NCI-H345 treated with DMSO at 0.1 percent for 48 hours (cell line): ENCODE measurements around the gene PDHX.
A peak's percentile ranks its signal among the peaks of the same experiment; 100 is the strongest.
"Not testable (repeated sequence)": the region's sequence is repeated elsewhere in the genome, so short reads cannot be mapped to it uniquely, and the experiment has no call there.

ENCODE experiments used
- DNase-seq: peaks from one replicate; lab custom pipeline; 2025; ENCODE audit not compliant: unreplicated experiment; lab: John Stamatoyannopoulos, UW

Gene PDHX

GRCh38 chr11:34916015-34916842, at the start of gene PDHX, which contains the start of gene APIP:
Gene PDHX, plus strand, starts transcription at chr11:34916618. Its CDS starts 38 bp downstream, at chr11:34916656.
Gene APIP, minus strand, starts transcription at chr11:34916379. Its CDS starts 95 bp downstream, at chr11:34916284.
- peak; percentile 92 for DNase-seq

GRCh38 chr11:34869425-34869824, 47.0 kb upstream of the PDHX start:
- DNase-seq: no peak

GRCh38 chr11:34870548-34871196, 45.7 kb upstream of the PDHX start:
- no peak for DNase-seq

DNA sequence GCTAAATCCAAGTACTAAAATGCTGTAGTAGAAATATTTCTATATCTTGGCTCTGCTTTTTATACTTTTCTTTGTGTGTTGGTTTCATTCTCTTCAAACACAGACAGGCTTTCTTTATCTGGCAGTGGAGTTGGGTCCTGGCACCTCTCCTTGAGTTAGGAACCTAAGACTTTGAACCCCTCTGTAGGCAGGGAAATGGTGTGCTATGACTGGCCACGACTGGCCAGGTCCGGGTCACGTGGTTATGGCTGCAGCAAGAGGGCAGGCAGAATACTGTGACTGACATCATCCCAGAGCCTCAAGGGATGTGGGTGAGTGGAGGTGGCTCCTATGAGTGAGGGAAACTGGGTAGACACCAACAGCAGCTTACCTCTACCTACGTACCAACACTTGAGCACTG, 42.2 kb upstream of the PDHX start:
- DNase-seq: no peak

DNA sequence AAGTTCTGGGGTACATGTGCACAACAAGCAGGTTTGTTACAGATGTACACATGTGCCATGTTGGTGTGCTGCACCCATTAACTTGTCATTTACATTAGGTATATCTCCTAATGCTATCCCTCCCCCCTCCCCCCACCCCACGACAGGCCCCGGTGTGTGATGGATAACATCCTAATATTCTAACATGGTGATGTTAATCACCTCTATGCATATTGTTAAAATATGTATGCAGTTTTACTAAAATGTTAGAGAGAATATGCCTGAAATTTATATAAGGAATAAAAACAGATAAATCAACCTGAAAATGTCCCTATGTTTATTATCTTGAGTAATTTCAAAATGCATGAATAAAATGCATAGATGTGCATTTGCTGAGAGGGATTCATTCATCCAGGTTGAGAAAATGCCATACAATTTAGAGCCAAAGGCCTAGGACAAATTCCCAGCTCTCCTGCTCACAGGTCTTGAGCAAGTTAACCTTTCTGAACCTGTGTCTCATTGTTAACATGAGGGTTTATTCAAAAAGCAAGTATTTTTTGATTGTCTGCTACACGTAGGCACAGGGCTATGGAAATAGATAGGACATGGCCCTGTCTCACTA, 38.9 kb upstream of the PDHX start:
- DNase-seq: no peak

GRCh38 chr11:34881900-34882299, 34.5 kb upstream of the PDHX start:
- no peak for DNase-seq

GRCh38 chr11:34886609-34887008, 29.8 kb upstream of the PDHX start:
- no peak for DNase-seq

- DNase-seq: no peak
Measured at GRCh38 chr11:34887260-34887659, 29.2 kb upstream of the PDHX start.

- DNase-seq: no peak
Measured at GRCh38 chr11:34890089-34890488, 26.3 kb upstream of the PDHX start.

DNA sequence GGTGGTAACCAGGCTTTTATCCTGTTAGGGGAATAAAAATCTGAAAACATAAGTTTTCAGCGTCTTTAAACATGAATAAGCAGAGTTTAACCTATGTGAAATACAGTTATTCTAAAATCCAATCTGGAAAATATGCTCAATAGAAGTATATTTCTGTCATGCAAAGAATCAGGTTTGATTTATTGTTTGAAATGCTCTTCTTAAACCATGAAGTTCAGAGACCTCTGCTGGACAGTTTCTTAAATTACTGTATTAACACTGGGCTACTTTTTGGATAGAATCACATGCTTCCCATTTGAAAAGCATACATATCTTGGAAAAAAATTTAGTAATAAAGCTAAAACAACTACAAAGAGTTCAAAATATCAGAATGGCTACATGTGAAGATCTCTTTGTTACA, 25.6 kb upstream of the PDHX start:
- peak; percentile 11 for DNase-seq

GRCh38 chr11:34891611-34892010, 24.8 kb upstream of the PDHX start:
- DNase-seq: no peak

DNA sequence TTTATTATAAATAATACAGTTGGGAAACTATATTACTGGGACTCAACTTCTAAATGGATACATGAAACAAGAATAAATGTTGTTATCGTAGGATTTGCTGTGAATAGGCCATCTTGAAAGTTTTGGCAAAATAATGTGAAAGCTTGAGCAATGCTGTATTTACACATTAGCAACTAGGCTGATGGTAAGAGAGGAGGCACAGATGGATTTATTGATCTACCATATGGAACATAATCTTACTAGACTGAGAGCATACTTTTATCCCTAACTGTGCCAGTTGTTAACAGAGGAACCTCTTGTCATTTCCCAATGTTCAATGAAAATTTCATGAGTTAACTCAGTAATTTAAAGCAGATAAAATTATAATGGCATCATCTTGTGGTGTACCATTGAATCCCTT, 23.0 kb upstream of the PDHX start:
- no peak for DNase-seq

DNA sequence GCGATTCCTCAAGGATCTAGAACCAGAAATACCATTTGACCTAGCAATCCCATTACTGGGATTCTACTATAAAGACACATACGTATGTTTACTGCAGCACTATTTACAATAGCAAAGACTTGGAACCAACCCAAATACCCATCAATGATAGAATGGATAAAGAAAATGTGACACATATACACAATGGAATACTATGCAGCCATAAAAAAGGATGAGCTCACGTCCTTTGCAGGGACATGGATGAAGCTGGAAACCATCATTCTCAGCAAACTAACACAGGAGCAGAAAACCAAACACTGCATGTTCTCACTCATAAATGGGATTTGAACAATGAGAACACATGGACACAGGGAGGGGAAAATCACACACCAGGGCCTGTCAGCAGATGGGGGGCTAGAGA, 20.2 kb upstream of the PDHX start:
- not testable (repeated sequence) for DNase-seq

DNA sequence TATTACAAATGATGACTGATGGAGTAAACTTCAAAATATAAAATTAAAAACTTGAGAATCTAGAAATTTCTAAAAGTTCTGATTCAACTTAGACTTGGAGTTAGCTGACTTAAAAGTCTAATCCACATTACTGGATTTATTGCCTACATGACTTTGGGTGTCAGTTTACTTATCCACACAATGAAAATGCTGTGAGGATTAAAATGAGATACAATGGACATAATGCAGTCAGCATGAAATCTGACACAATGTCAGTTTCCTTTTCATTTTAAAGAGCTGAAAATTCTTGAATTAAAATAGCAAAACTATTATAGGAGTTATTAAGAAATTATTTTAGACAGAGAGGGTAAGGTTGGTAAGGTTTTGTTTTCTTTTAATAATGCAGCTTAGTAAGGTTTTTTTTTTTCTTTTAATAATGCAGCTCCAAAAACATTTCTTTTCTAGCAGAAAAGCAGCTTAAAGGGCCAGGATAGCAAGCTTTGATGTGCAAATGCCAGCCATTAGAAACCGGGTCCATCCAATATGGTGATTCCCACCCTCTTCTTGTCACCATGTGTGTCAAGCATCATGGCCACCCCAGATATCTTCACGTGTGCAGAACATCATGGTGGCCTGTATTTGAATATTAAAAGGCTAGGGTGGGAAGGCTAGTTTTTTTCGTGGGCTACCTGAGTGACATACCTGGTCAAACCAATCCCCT, 19.1 kb upstream of the PDHX start:
- no peak for DNase-seq

- no peak for DNase-seq
Measured at GRCh38 chr11:34898474-34898873, 17.9 kb upstream of the PDHX start.

DNA sequence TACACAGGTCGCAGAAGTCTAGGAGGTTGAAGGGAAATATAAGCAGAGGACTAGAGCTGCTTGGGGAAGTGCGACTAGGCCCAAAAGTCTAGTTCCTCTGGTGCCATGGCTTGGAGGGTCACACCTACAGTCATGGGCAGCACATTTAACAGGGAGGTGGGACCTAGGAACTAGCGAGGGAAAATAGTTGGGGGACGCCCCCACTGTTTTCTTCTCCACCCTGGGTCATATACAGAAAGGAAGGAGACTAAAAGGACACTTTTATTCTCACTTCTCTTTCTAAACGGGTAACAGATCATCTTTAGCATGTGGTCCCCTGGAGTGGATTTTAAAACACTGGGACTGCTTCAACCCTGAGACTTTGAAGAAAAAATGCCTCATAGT, 16.8 kb upstream of the PDHX start:
- DNase-seq: no peak

DNA sequence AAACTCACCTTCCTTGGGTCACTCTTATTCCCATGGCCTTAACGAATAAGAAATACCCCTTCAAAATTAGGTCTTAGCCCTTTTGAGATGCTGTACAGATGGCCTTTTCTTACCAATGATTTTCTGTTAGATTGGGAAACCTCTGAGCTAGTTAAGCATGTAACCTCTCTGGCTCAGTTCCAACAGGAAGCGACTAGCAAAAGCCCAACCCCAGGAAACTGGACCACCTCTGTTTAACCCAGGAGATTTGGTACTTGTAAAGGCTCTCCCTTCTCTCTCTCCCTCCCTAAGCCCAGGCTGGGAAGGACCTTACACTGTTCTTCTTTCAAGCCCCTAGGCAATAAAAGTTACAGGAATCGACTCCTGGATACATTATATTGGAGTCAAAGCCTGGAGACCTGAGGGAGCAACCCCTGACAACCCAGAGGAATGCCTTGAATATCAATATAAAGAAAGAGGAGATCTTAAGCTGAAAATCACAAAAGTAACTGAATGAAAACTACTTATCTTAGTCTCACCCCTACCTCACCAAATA, 11.9 kb upstream of the PDHX start:
- DNase-seq: no peak

- no peak for DNase-seq
Measured at GRCh38 chr11:34905666-34906065, 10.8 kb upstream of the PDHX start.

DNA sequence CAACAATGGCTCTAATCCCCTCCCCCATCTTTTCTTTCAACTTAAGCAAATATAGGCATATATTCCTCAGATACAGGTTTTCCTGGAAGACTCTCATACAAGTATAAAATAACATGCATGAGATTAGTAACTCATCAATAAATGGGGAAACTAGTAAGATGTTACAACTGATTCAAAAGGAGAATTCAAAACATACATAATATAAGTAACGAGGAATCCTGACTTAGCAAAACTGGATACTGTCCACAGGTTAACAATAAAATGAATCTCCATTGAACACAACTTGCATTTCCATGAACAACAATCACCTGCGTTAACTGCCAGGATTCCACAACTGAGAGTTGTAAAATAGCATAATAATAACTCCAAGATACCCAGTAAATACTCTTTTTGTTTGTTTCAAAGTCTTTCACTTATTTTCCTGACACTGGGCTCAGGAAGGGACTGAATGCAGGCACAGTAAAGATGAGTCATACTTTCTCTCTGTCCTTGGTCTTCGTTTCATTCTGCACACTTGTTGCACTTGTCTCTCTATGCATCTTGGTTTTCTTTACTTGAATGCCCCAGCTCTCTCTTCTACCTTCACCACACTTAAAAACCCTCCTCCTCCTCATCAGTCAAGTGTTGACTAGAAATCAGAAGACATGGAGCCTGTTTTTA, 8.4 kb upstream of the PDHX start:
- no peak for DNase-seq

GRCh38 chr11:34909415-34909814, 7.0 kb upstream of the PDHX start:
- DNase-seq: no peak

DNA sequence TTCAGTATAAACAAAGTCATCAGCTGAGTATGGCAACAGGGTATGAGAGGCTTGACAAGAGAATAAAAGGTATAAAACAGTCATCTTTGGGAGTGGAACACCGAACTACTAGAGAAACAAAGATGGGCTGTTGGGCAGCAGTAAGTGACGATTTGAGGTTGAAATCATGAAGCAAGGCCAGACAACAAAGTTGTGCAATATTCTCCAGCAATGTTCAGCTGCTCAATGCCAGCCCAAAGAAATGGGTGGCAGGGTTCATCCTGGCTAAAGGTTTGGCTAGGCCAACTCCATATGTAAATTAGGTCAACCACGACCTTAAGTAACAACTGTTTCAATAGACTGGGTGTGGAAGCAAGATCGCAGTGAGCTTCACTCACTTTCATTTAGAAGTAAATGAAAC, 6.5 kb upstream of the PDHX start:
- no peak for DNase-seq
